HG03139 (cell line): ENCODE data around the gene ZNF827.

Source experiments
- ATAC-seq: cut with Tn5 transposase; IDR thresholded peaks from one replicate; pipeline ENCODE4 v1.9.1; 2021; ENCODE audit not compliant: unreplicated experiment

ZNF827 gene

GRCh38 chr4:145938618-145939440, at the start of gene ZNF827:
Gene ZNF827 (minus strand): TSS chr4:145938823. CDS start chr4:145938407, 416 bp downstream.
- no peak for ATAC-seq

GRCh38 chr4:145984563-145984962, 45.9 kb upstream of the ZNF827 start:
- no peak for ATAC-seq

DNA sequence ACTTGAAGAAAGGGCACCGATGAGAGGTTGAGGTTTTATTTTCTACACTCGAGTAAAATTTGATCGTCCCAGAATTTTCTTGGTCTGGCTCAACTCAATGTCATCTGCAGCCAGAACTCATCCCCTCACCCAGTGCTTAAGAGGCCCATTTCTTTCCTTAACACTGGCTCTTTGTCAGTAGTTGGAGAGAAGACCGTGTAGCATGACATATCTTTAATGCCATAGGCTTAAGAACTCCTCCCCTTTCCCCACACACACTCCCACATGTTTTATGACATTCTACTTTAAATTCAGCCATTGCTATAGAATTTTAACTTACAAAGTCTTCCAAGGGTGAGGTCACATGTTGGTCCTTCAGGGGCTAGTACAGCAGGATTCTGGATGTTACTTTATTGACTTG, 44.2 kb upstream of the ZNF827 start:
- ATAC-seq = no peak

DNA sequence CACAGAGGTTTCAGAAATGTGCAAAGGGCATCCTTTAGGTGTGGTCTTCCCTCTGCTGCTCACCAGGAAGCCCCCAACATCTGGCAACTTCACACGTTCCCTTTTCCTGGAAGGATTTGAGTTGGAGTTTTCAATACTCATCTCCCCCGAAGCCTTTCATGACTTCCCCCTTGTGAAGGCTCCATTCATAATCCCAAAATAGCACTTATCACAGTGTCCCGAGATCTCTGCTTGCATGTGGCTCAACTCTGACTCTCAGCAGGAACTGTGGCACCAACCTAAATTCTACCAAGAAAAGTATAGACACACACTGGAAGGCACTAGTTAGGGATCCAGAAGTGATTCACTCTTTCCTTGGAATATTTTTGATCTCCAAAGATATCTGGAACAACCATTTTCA, 40.5 kb upstream of the ZNF827 start:
- no peak for ATAC-seq

DNA sequence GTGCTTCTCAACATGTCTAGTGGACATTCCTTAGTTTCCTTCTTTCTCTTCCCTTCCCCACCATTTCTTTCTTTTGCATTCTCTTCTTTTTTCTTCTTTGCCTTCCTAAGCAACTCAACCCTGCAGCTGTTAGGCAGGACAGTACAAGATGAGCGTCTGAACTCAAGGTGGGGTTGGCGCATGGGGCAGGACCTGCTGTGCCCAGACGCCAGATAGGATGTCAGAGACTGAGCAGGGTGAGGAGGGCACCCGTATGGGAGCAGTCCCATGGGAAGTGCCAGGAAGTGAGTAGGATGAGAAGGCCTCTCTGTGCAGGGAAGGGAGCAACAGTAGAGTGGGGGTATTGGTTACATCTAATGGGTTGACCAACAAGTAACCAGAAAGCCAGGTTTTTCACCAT, 38.1 kb upstream of the ZNF827 start:
- ATAC-seq = no peak

DNA sequence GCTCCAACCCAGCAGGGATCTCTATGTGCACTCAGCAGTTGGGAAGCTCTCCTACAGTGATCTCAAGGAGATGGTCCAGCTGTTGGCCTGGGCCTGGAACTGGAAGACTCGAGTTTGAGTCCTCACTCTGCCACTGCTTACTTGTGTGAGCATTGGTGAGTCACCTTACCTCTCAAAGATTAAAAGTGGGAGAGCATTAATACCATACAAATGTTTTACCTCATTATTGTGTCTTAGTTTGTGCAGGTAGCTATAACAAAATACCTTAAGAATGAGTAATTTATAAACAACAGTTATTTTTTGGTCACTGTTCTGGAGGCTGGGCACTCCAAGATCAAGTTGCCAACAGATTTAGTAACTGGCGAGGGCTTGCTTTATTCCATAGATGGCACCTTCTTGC, 21.4 kb upstream of the ZNF827 start:
- ATAC-seq = no peak

- no peak for ATAC-seq
These were observed 18.7 kb upstream of the ZNF827 start for GRCh38 chr4:145957302-145957701.

DNA sequence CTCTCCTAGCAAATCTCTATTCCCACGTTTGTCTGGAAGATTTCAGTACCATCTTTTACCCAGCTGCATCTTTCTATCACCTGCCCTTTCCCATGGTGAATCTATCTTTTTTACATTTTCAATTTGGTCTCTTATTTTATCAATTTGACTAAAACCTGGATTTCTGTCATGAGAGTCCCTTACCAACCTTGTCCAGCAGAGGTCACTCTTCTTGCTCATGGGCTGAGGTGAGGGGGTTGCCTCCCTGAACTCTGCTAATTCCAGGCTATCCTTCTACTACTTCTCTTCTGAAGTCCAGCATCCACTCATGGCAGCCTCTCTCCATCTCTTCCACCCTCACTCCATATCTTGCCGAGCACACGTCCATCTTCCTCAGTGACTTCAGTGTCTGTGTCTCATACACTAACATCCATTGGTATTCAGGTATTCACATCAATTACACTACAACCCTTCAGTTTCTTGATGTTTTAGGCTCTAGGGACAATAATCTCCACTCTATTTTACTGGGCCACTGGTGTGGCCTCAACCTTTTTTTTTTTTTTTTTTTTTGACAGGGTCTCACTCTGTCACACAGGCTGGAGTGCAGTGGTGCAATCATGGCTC, 17.8 kb upstream of the ZNF827 start:
- ATAC-seq = no peak

DNA sequence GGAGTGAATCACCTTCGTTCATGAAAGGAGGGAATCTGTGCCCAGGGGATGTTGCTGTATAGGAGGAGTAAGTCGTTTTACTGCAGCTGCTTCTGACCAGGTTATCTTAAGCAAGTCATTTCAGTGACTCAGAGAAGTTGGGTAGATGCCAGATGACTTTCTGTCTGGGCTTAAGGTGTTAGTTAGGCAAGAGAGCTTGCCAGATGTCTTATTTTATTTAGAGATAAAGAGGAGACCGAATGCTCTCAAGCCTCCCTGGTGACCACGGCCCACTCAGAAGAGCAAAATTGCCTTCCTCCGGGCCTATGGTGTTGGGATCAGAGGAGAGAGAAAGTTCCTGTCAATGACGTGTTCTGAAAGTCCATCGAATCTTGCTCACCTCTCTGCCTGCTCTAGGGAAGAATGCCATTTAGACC, 16.3 kb upstream of the ZNF827 start:
- no peak for ATAC-seq

- ATAC-seq = no peak
These were observed 13.3 kb upstream of the ZNF827 start for GRCh38 chr4:145951931-145952330.

- no peak for ATAC-seq
These were observed 7.0 kb upstream of the ZNF827 start for GRCh38 chr4:145945431-145946155.

DNA sequence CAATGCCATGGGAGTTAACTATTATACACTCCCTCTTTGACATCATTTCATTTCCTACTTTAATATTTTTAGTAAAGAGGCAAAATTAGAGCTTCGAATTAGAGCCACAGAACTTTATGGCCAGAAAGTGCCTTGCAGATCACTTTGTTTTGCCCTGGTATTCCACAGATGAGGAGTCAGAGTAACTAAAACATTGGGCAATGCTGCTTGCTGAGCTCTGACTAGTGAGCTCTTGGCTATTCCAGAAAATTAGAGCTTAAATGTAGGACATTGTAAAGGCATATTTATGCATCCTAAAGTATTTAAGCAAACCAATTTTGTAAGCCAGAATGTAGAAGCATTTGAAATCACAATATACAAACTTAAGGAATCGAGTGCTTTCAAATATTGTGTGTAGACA, 6.3 kb upstream of the ZNF827 start:
- no peak for ATAC-seq

DNA sequence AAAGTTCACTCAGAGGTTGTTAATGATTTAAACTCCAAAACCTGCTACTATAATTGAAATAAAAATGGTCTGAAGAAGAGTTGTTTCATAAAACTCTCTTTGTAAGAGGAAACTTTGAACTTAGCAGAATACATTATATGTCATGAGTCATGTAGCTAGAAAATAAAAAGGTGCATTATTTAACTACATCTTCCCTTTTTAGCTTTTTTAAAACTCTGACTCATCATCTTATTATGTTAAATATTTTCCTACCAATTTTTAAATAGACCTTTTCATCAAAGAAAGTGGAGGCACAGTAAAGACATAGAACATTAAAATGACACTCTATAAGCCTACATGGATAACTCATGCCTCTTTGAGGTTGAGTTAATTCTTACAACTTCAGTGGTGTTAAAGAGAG, 1.2 kb upstream of the ZNF827 start:
- no peak for ATAC-seq

DNA sequence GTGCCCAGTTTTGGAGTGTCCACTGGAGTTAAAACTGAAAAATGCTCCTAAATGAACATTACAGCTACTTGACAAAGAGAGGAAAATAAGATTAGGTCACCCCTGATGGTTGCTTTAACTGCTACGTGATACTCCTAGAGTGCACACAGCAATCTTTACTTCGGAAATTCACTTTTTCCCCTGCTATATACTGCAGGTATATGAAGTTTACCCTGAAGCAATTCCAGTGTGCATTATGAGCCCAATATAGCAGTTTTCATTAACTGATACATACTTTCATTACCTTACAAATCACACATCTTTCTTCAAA, 773 bp upstream of the ZNF827 start:
- ATAC-seq = no peak

GRCh38 chr4:145937971-145938611, 532 bp downstream of the ZNF827 start:
- ATAC-seq = no peak

DNA sequence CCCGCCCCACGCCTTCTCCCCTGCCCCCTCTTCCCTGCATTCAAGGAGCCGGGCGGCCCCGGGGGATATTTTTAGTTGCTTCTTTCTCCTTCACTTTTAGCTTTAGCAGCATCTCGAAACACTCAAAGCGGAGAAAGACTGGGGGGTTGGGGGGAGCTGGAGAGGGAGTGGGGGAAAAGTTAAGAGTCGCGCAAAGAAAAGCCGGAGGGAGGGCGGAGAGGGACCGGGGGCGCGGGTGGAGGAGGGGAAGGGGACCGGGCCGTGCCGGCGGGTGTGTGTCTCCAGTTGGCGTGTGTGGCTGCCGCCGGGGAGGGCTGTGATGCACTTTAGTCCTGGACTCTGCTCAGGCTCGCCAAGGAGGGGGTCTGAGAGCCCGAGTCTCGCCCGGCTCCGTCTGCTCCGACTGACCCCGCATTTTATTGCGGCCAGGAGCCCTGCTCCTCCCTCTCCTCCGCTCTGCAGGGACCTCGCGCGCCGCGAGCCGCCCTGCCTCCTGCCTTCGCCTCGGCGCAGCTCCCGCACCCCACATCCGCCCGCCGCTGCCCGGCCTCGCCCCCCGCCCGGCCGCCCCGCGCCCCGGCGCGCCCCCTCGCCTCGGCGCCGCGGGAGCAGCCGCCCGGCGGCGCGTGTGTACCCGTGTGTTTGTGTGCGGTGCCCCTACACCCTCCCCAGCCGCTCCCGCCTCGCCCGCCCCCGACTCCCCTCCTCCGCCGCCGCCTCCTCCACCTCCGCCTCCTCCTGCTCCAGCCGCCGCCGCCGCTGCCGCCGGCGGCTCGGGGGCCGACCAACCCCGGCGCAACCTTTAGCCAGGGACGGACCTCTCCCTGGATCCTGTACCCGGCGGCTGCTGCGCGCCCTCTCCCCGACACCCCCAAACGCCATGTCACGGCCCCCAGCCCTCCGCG, 1.4 kb downstream of the ZNF827 start:
- ATAC-seq = no peak

DNA sequence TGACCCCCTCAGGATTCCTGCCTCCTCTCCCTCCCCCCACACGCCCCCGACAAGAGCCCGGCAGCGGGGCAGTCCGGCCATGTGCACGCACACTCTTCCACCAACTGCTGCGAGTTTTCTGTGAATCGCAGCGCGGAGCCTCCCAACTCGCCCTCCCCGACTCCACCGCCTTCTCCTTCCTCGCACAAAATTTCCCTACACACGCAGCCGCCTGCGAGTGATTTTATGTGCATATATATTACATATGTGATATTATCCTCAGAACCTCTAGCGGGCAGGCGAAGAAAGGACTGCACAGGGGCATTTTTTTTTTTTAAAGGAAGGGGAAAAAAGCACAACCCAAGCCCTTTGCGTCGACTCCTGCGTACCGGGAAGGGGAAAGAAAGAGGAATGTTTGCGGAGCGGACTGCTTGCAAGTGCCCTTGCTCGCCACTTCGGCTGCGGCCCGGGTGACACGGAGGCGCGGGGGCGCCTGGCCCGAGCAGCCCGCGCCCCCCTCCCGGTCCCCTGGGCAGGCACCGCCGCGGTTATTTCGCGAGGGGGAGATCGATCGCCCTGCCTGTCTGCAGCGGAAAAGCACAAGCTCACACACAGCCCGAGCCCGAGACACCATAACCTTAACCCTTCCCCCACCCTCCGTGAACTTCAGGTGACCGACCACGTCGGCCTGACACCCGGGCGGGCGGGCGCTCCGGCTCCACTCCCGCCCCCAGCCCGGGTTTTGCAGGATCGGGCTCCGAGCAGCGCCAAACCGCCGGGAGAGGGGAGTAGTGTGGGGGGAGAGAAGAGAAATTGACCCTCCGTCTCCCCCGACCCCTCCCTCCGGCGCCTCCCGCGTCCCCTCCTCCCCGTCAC, 2.3 kb downstream of the ZNF827 start:
- peak; percentile 44 for ATAC-seq

DNA sequence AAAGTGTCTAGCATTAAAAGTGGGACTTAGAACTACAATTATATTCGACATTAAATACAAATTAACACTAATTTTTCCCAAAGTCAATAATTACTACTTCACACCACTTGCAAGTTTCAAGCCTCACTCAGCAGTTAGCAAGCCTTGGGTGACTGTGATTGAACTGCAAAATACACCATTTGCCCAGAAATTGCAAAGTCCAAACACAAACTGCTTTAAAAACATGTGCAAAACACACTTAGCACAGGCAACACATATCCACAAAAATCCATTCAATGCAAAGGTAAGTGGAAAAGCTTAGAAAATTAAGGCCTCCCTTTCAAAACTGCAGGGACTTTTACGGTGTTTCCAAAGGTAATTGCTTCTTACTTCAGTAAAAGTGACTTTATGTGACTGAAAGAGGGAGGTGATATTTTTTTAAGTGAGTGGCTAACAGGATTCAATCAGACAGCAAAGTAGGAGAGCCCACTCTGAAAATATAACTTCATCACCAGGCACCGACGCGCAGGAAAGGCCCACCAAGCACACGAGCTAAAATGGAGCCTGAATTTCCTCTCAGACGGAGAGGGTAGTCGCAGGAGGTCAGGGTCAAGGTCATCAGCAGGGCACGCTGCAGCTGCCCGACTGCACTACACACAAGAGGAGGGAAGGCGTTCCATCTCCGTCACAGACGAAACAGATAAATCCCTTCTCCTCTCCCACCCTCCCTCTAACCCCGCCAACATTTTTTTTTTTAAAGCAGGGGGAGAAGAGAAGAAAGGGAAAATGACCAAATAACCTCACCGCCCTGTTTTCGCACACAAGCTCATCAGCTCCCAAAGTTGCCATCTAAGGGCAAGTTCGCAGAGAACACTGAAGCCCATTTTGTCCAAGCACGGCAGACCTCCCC, 3.1 kb downstream of the ZNF827 start:
- ATAC-seq = peak; percentile 29
